NCI-H1417 treated with DMSO at 0.1 percent for 48 hours (cell line): ENCODE data around the gene FBLL1.
"Not testable (repeated sequence)": the region's sequence is repeated elsewhere in the genome, so short reads cannot be mapped to it uniquely, and the experiment has no call there.

Source experiments
- DNase-seq: peaks from one replicate; lab custom pipeline; 2025; lab: John Stamatoyannopoulos, UW

FBLL1 gene

GRCh38 chr5:168552146-168552545 is 23.0 kb downstream of the FBLL1 start:
- DNase-seq: no peak

DNA sequence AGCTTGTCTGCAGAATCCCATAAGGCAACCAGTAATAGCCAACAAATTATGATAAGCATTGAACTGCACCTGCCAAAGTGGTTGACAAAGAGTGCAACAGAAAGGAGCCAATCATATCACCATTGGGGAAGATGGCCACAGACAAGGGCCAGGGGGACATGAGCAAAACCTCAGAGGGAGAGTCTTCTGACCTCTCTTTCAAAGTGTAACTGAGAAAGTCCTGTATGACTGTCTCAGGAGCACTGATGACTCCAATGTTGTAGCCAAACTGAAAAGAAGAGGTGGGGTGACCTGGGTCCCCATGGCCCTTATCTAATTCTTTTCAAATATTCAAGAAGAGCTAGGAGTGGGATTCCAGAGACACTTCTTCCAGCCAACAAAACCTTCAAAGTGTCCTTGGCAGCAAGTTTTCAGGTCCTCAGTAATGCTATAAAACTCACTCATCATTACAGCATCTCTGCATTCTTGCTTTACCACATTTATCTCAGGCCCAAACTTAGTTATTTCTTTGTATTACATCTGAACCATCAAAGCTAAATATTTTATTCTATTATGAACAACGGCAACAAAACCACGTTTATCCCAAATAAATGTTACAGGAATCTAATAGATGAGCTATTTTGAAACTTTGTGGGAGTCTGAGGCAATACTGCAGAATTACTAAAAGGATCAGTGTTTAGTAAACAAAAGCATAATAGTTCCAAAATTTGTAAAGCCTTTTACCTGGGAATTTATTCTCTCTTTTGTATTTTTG is 24.4 kb downstream of the FBLL1 start:
- DNase-seq: no peak

- no peak for DNase-seq
These were observed 28.3 kb downstream of the FBLL1 start for GRCh38 chr5:168557389-168557788.

DNA sequence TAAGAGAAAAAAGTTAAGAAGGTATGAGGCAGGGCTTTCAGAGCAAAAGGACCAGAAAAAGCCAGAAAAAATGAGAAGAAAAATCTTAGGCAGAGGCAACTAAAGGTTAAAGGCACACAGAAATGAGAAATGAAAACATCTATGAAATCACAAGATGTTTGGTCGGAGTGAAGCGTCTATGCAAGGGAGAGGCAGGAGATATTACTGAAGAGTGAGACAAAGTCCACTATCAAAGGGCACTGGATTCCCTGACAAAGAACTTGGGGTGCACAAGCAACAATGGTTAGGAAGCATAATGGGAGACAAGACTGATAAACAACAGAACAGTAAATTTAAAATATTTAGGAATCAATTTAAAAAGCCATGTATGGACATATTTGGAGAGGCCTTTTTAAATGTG is 33.2 kb downstream of the FBLL1 start:
- DNase-seq: no peak

GRCh38 chr5:168563959-168564358 is 34.9 kb downstream of the FBLL1 start:
- DNase-seq: no peak

- no peak for DNase-seq
These were observed 39.6 kb downstream of the FBLL1 start for GRCh38 chr5:168568738-168569137.

DNA sequence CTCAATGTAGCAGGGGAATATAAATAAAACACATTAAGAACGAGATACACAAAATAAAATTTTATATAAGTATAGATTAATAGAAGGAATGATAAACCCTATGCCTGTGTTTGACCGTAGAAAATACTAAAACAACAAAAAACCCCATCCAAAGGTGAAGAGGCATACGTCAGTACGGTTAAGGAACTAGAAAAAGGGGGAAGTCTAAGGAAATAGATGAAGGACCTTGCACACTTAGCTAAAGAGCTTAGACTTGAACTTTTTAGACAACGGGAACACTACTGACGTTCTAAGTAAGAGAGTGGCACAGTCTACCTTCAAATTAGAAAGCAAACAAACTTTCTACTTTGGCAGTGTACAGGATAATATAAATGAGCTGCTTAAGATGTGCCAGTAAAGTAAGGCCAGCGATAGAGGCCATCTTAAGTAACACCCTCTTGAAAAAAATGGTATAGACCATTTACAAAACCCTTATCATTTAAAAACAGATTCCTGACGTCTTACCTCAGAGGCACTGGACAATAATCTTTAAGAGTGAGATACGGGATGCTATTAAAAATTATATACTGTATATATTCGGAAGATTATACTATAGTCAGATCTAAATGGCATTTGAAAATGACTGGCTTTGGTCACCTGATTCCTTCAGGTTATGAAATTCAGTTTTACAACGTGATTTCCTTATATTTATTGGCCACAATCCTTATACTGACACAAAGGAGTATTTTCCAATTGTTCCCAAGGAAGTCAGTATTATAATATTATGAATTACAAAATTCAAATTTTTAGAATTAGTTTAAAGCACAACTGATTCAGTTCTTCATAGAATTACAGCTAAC is 41.6 kb downstream of the FBLL1 start:
- DNase-seq: no peak

- not testable (repeated sequence) for DNase-seq
These were observed 44.6 kb downstream of the FBLL1 start for GRCh38 chr5:168573663-168574062.

GRCh38 chr5:168574156-168574555 is 45.1 kb downstream of the FBLL1 start:
- DNase-seq: not testable (repeated sequence)

GRCh38 chr5:168575391-168576372 is 46.6 kb downstream of the FBLL1 start:
- no peak for DNase-seq

DNA sequence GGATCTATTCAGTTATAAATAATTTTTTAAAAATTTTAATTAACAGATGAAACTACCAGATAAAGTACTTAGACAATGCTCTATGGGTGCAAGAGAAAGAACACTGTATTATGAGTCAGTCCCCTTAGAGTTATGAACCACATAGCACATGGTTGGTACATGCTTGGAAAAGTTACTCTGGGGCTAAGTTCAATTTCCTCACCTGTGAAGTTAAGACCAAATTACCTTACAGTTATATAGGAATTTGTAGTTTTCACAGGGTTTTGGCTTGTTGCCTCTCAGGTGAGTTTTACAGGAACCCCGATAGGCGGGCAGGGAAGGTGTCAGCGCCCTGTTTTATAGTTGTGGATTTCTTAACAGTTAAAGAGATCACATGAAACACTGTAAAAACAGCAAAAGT is 48.9 kb downstream of the FBLL1 start:
- DNase-seq: no peak

- DNase-seq: no peak
These were observed 49.7 kb downstream of the FBLL1 start, which contains the start of gene PANK3 for GRCh38 chr5:168578538-168579487. Gene PANK3 (minus strand): TSS chr5:168579368. CDS start chr5:168579283, 85 bp downstream.

DNA sequence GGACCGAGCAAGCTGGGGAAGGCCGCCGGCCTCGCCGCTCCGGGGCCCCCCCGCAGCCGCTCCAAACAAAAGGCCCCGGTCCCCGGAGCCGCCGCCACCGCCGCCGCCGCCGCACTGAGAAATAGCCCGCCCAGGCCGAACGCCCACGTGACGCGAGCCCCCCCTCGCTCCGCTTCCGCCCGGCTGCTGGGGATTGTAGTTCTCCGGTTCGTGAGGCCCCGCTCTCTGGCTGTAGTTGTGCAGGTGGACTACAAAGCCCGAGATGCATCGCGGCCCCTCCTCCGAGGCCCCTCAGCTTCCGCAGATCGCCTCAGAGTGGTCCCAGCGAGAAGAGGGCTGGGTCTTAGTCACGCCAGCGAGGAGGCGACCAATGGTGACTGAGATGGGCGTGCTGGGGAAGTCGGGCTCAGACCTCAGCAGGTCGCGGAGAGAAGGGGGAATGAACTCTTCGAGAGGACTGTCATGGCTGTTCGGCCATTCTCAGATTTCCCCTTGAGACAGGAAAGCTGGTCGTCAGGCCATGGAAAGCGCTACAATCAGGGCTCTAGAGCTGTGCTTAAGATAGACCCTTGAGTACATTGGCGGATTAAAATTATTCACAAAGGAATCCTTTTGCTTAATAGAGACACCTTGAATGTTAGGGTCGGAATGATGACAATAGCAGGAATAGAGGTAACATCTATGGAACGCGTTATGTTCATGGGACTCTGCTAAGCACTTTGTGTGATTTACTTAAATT is 50.6 kb downstream of the FBLL1 start:
- peak; percentile 81 for DNase-seq

DNA sequence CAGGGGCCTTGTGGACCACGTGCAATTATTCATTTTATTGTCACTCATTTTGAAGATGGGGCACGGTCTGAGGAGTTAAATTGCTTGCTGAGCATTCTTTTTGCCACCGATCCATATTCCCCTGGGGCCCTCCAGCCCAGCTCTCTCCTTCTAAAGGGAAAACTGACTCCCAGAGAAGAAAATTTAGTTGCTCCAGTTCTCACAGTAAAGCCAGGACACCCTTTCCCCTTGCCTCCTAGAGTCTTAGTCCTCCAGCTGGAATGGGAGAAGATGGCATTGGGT is 51.1 kb downstream of the FBLL1 start:
- DNase-seq: no peak
